Hematopoietic multipotent progenitor cell treated with erythropoietin and hydrocortisone succinate and interleukin-3 and kit ligand, for 17 days (in vitro differentiated cells): Measurements from ENCODE around the gene STAG1.
"Not testable (repeated sequence)": the region's sequence is repeated elsewhere in the genome, so short reads cannot be mapped to it uniquely, and the experiment has no call there.

Experiments
- DNase-seq: peaks from one replicate; pipeline ENCODE4 v3.0.0-alpha.2; 2015; ENCODE audit warnings: low spot score

STAG1 gene

GRCh38 chr3:136390574-136390973 is 361.6 kb downstream of the STAG1 start:
- no peak for DNase-seq

- no peak for DNase-seq
Measured at GRCh38 chr3:136387031-136387430, 365.1 kb downstream of the STAG1 start.

GRCh38 chr3:136385457-136385856 is 366.7 kb downstream of the STAG1 start:
- no peak for DNase-seq

GRCh38 chr3:136381051-136381450 is 371.1 kb downstream of the STAG1 start:
- DNase-seq: no peak

GRCh38 chr3:136380530-136380929 is 371.6 kb downstream of the STAG1 start:
- no peak for DNase-seq

- DNase-seq: no peak
Measured at GRCh38 chr3:136378011-136378410, 374.2 kb downstream of the STAG1 start.

- no peak for DNase-seq
Measured at GRCh38 chr3:136377508-136377907, 374.7 kb downstream of the STAG1 start.

- DNase-seq: not testable (repeated sequence)
Measured at GRCh38 chr3:136375800-136376199, 376.4 kb downstream of the STAG1 start.

GRCh38 chr3:136366289-136366688 is 385.9 kb downstream of the STAG1 start:
- no peak for DNase-seq

GRCh38 chr3:136353461-136353860 is 398.7 kb downstream of the STAG1 start:
- no peak for DNase-seq

- no peak for DNase-seq
Measured at GRCh38 chr3:136351905-136352304, 400.3 kb downstream of the STAG1 start.

GRCh38 chr3:136351351-136351750 is 400.8 kb downstream of the STAG1 start:
- no peak for DNase-seq

GRCh38 chr3:136350557-136350956 is 401.6 kb downstream of the STAG1 start:
- DNase-seq: no peak

GRCh38 chr3:136350132-136350531 is 402.0 kb downstream of the STAG1 start:
- no peak for DNase-seq

GRCh38 chr3:136346486-136346885 is 405.7 kb downstream of the STAG1 start:
- no peak for DNase-seq

GRCh38 chr3:136343873-136344555 is 408.2 kb downstream of the STAG1 start:
- peak; percentile 29 for DNase-seq

- no peak for DNase-seq
Measured at GRCh38 chr3:136343446-136343845, 408.7 kb downstream of the STAG1 start.

- DNase-seq: no peak
Measured at GRCh38 chr3:136336329-136337100, 415.7 kb downstream of the STAG1 start.

- DNase-seq: not testable (repeated sequence)
Measured at GRCh38 chr3:136334726-136335125, 417.5 kb downstream of the STAG1 start.

GRCh38 chr3:136334209-136334608 is 418.0 kb downstream of the STAG1 start:
- DNase-seq: no peak

- DNase-seq: no peak
Measured at GRCh38 chr3:136332776-136333175, 419.4 kb downstream of the STAG1 start.

- no peak for DNase-seq
Measured at GRCh38 chr3:136332302-136332701, 419.9 kb downstream of the STAG1 start.

GRCh38 chr3:136330900-136331299 is 421.3 kb downstream of the STAG1 start:
- DNase-seq: no peak

GRCh38 chr3:136329593-136329992 is 422.6 kb downstream of the STAG1 start:
- DNase-seq: no peak
